ENCODE data around the gene ABCD4.
A peak's percentile ranks its signal among the peaks of the same experiment; 100 is the strongest.

ABCD4 gene

GRCh38 chr14:74290415-74290814 lies 12.3 kb downstream of the ABCD4 start:
- Histone ChIP-seq H3K4me1 (no peaks in the 10 kb centered on the region), H3K27me3 (ENCODE audit: control insufficient read depth, insufficient read depth, low read length) (no peaks in the 10 kb centered on the region), H3K4me2 (ENCODE audit: low read length) (no peak overlapping the region), H3K9me3 (ENCODE audit: control insufficient read depth, low read length) (no peaks in the 10 kb centered on the region), H3K79me2 (peaks cover 2% of the 10 kb centered on the region), H3K36me3 (ENCODE audit: control insufficient read depth, insufficient read depth, low read length) (no peaks in the 10 kb centered on the region), H2AFZ (no peak overlapping the region), H3K9ac (no peak overlapping the region), H3K27ac (no peak overlapping the region), H3K4me3 (ENCODE audit: low read depth, low read length) (no peak overlapping the region)
- TF ChIP-seq CTCF (IDR thresholded peaks at IDR 0.05), result peak; percentile 34

GRCh38 chr14:74289801-74290200 lies 12.9 kb downstream of the ABCD4 start:
- H3K27me3 ChIP-seq (ENCODE audit: control insufficient read depth, insufficient read depth, low read length), result no peaks in the 10 kb centered on the region
- no peaks in the 10 kb centered on the region for H3K4me1 ChIP-seq
- no peaks in the 10 kb centered on the region for H3K9me3 ChIP-seq (ENCODE audit: control insufficient read depth, low read length)
- no peak overlapping the region for H3K27ac ChIP-seq
- no peaks in the 10 kb centered on the region for H3K36me3 ChIP-seq (ENCODE audit: control insufficient read depth, insufficient read depth, low read length)
- no peak overlapping the region for H3K4me2 ChIP-seq (ENCODE audit: low read length)
- TF ChIP-seq CTCF (IDR thresholded peaks at IDR 0.05), result no peak
- H3K79me2 ChIP-seq, result peaks cover 2% of the 10 kb centered on the region
- H3K4me3 ChIP-seq (ENCODE audit: low read depth, low read length), result no peak overlapping the region
- no peak overlapping the region for H2AFZ ChIP-seq
- no peak overlapping the region for H3K9ac ChIP-seq

GRCh38 chr14:74286736-74287135 lies 16.0 kb downstream of the ABCD4 start:
- Histone ChIP-seq H3K27ac (no peak overlapping the region), H2AFZ (no peak overlapping the region), H3K79me2 (no peaks in the 10 kb centered on the region), H3K4me2 (ENCODE audit: low read length) (no peak overlapping the region), H3K4me3 (ENCODE audit: low read depth, low read length) (no peak overlapping the region), H3K9me3 (ENCODE audit: control insufficient read depth, low read length) (no peaks in the 10 kb centered on the region), H3K36me3 (ENCODE audit: control insufficient read depth, insufficient read depth, low read length) (no peaks in the 10 kb centered on the region), H3K9ac (no peak overlapping the region), H3K27me3 (ENCODE audit: control insufficient read depth, insufficient read depth, low read length) (no peaks in the 10 kb centered on the region), H3K4me1 (no peaks in the 10 kb centered on the region)
- no peak for TF ChIP-seq CTCF (IDR thresholded peaks at IDR 0.05)

GRCh38 chr14:74281069-74281468 lies 21.7 kb downstream of the ABCD4 start:
- no peak overlapping the region for H3K27ac ChIP-seq
- TF ChIP-seq CTCF (IDR thresholded peaks at IDR 0.05), result no peak
- H3K27me3 ChIP-seq (ENCODE audit: control insufficient read depth, insufficient read depth, low read length), result no peaks in the 10 kb centered on the region
- H3K4me1 ChIP-seq, result no peaks in the 10 kb centered on the region
- H3K79me2 ChIP-seq, result no peaks in the 10 kb centered on the region
- no peak overlapping the region for H2AFZ ChIP-seq
- no peaks in the 10 kb centered on the region for H3K9me3 ChIP-seq (ENCODE audit: control insufficient read depth, low read length)
- no peak overlapping the region for H3K4me3 ChIP-seq (ENCODE audit: low read depth, low read length)
- H3K4me2 ChIP-seq (ENCODE audit: low read length), result no peak overlapping the region
- H3K36me3 ChIP-seq (ENCODE audit: control insufficient read depth, insufficient read depth, low read length), result no peaks in the 10 kb centered on the region
- no peak overlapping the region for H3K9ac ChIP-seq

GRCh38 chr14:74278080-74278479 lies 24.7 kb downstream of the ABCD4 start:
- Histone ChIP-seq H3K9ac (no peak overlapping the region), H3K79me2 (no peaks in the 10 kb centered on the region), H2AFZ (no peak overlapping the region), H3K9me3 (ENCODE audit: control insufficient read depth, low read length) (no peaks in the 10 kb centered on the region), H3K4me1 (no peaks in the 10 kb centered on the region), H3K27ac (no peak overlapping the region), H3K4me3 (ENCODE audit: low read depth, low read length) (no peak overlapping the region), H3K4me2 (ENCODE audit: low read length) (no peak overlapping the region), H3K27me3 (ENCODE audit: control insufficient read depth, insufficient read depth, low read length) (no peaks in the 10 kb centered on the region), H3K36me3 (ENCODE audit: control insufficient read depth, insufficient read depth, low read length) (no peaks in the 10 kb centered on the region)
- TF ChIP-seq CTCF (IDR thresholded peaks at IDR 0.05), result no peak
